Lower leg skin (tissue), 3 donors: ENCODE measurements around the gene VPS29.

Source experiments
- POLR2A ChIP-seq, 2 donors: fragments of 450-650 bp; IDR thresholded peaks; one replicate each; pipeline ENCODE4 v1.6.1; 2016 to 2017; ENCODE audit warnings: antibody characterized with exemption in 2 of 2, mild to moderate bottlenecking in 1 of 2, moderate library complexity in 1 of 2
- TF ChIP-seq, protein P1 (sequence below), 3 donors: fragments of 450-650 bp; IDR thresholded peaks; one replicate each; pipeline ENCODE4 v1.5.1; 2016; ENCODE audit warnings: antibody characterized with exemption in 3 of 3, mild to moderate bottlenecking in 3 of 3, moderate library complexity in 2 of 3

DNA sequence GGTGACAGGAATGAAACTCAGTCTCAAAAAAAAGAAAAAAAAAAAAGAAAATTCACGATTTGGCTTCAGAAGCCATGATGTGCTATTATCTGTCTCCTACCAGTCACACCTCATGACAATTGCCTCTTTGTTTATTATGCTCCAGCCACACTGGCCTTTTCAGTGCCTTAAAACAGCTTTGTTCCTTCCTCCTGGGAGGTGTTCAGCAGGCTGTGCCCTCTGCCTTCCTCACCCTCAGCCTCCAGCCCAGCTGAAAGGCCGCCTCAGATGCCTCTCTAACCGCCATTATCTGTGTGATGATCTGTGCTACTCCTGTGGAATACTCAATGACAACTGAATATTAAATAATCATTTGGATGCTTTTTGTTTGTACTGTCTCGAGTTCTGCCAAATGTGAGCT lies 43.2 kb downstream of the VPS29 start:
- TF ChIP-seq, protein P1, sequence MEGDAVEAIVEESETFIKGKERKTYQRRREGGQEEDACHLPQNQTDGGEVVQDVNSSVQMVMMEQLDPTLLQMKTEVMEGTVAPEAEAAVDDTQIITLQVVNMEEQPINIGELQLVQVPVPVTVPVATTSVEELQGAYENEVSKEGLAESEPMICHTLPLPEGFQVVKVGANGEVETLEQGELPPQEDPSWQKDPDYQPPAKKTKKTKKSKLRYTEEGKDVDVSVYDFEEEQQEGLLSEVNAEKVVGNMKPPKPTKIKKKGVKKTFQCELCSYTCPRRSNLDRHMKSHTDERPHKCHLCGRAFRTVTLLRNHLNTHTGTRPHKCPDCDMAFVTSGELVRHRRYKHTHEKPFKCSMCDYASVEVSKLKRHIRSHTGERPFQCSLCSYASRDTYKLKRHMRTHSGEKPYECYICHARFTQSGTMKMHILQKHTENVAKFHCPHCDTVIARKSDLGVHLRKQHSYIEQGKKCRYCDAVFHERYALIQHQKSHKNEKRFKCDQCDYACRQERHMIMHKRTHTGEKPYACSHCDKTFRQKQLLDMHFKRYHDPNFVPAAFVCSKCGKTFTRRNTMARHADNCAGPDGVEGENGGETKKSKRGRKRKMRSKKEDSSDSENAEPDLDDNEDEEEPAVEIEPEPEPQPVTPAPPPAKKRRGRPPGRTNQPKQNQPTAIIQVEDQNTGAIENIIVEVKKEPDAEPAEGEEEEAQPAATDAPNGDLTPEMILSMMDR (IDR thresholded peaks at IDR 0.05) = no peak
- no peak for TF ChIP-seq POLR2A (IDR thresholded peaks at IDR 0.05)
